Measurements from ENCODE around the gene AUH. TPM values are rescaled to one million over a fixed set of nuclear protein-coding genes. Genes with fewer than 3 reads are reported as not detected.

The AUH gene
- total RNA-seq, 4 donors from 2014 or later, result 26.0 to 61.0 (median 31.0) TPM

- TF ChIP-seq POLR2AphosphoS5 (IDR thresholded peaks at IDR 0.05), result no peak
- no peak for TF ChIP-seq EP300 (IDR thresholded peaks at IDR 0.05)
- TF ChIP-seq CTCF (IDR thresholded peaks at IDR 0.05), result no peak
- no peak for TF ChIP-seq POLR2A (IDR thresholded peaks at IDR 0.05)
- peak; percentile 28 to 32 for DNase-seq (ENCODE audit: low spot score in 2 of 2)
These were observed 180.2 kb downstream of the AUH start for GRCh38 chr9:91181541-91181940.

GRCh38 chr9:91180930-91181268 is 180.8 kb downstream of the AUH start:
- peak in 1 of 2 donors; percentile 49 for DNase-seq (ENCODE audit: low spot score in 2 of 2)
- H3K27ac ChIP-seq, result no peak overlapping the region
- WGBS, result 93% methylated on average over 2 of the region's 3 CpGs
- no peak overlapping the region for H3K4me3 ChIP-seq
- H3K36me3 ChIP-seq, result no peaks in the 10 kb centered on the region
- H3K27me3 ChIP-seq, result no peaks in the 10 kb centered on the region
- TF ChIP-seq POLR2AphosphoS5 (IDR thresholded peaks at IDR 0.05), result no peak
- TF ChIP-seq CTCF (IDR thresholded peaks at IDR 0.05), result no peak
- TF ChIP-seq EP300 (IDR thresholded peaks at IDR 0.05), result no peak
- TF ChIP-seq POLR2A (IDR thresholded peaks at IDR 0.05), result no peak
- no peaks in the 10 kb centered on the region for H3K9me3 ChIP-seq
- peaks cover 27% of the 10 kb centered on the region for H3K4me1 ChIP-seq

More at GRCh38 chr9:91181541-91181940, 180.2 kb downstream of the AUH start:
- no peaks in the 10 kb centered on the region for H3K9me3 ChIP-seq
- H3K4me3 ChIP-seq, result no peak overlapping the region
- H3K36me3 ChIP-seq, result no peaks in the 10 kb centered on the region
- no peaks in the 10 kb centered on the region for H3K27me3 ChIP-seq
- 93% methylated on average over 7 of the region's 8 CpGs for WGBS
- no peak overlapping the region for H3K27ac ChIP-seq
- peaks cover 31% of the 10 kb centered on the region for H3K4me1 ChIP-seq

GRCh38 chr9:91180240-91180929 is 181.3 kb downstream of the AUH start:
- peak; percentile 56 to 71 for DNase-seq (ENCODE audit: low spot score in 2 of 2)
- 98% methylated on average over 9 of the region's 16 CpGs for WGBS
- no peak overlapping the region for H3K4me3 ChIP-seq
- no peak for TF ChIP-seq CTCF (IDR thresholded peaks at IDR 0.05)
- TF ChIP-seq POLR2AphosphoS5 (IDR thresholded peaks at IDR 0.05), result no peak
- TF ChIP-seq EP300 (IDR thresholded peaks at IDR 0.05), result no peak
- TF ChIP-seq POLR2A (IDR thresholded peaks at IDR 0.05), result no peak
- H3K27ac ChIP-seq, result no peak overlapping the region
- no peaks in the 10 kb centered on the region for H3K36me3 ChIP-seq
- H3K9me3 ChIP-seq, result no peaks in the 10 kb centered on the region
- peaks cover 27% of the 10 kb centered on the region for H3K4me1 ChIP-seq
- no peaks in the 10 kb centered on the region for H3K27me3 ChIP-seq

- Histone ChIP-seq H3K36me3 (no peaks in the 10 kb centered on the region), H3K9me3 (no peaks in the 10 kb centered on the region), H3K27ac (no peak overlapping the region), H3K4me3 (no peak overlapping the region), H3K4me1 (peaks cover 27% of the 10 kb centered on the region), H3K27me3 (no peaks in the 10 kb centered on the region)
- WGBS, result 92% methylated on average over 15 of the region's 23 CpGs
- peak; percentile 40 to 53 for DNase-seq (ENCODE audit: low spot score in 2 of 2)
- TF ChIP-seq POLR2AphosphoS5 (IDR thresholded peaks at IDR 0.05) (no peak), EP300 (IDR thresholded peaks at IDR 0.05) (no peak), CTCF (IDR thresholded peaks at IDR 0.05) (no peak), POLR2A (IDR thresholded peaks at IDR 0.05) (no peak)
These were observed 182.2 kb downstream of the AUH start for GRCh38 chr9:91179237-91180138.
